Dermis microvascular lymphatic vessel endothelial cell (primary cell): ENCODE measurements around the gene TSGA10. TPM values are rescaled to one million over a fixed set of nuclear protein-coding genes. Genes with fewer than 3 reads are reported as not detected.

ENCODE experiments used
- DNase-seq, 2 donors: peaks; one replicate each; pipeline versions ENCODE4 v3.0.0 to v3.0.0-alpha.2; 2010; ENCODE audit warnings: low read depth in 2 of 2
- total RNA-seq: library from RNA; depleted of rRNA; stranded (reverse); fragments of >200 nt; gene quantifications from 2 replicates; pipeline ENCODE4 v1.2.1, GENCODE V29; 2014

The TSGA10 gene
- total RNA-seq, 1 donor from 2014 or later: 1.7 TPM

- no peak for DNase-seq
These were observed 207.2 kb downstream of the TSGA10 start for GRCh38 chr2:98947554-98947953.

Other genes starting within 250 kb of the TSGA10 start
- 0.76 and 3.0 TPM in 2 replicates for gene CRACDL, start 218.7 kb downstream of the TSGA10 start, total RNA-seq
- 0.13 TPM in 2 replicates for gene C2orf15, start 13.2 kb downstream of the TSGA10 start, total RNA-seq
- 3.1 and 5.3 TPM in 2 replicates for gene LIPT1, start within 50 bp of the TSGA10 start, total RNA-seq
- gene MITD1, start 26.1 kb upstream of the TSGA10 start, total RNA-seq: 12.3 and 14.2 TPM in 2 replicates
- 27.2 and 32.1 TPM in 2 replicates for gene MRPL30, start 26.2 kb upstream of the TSGA10 start, total RNA-seq
- gene LYG2, start 100.7 kb upstream of the TSGA10 start, total RNA-seq: not detected in 2 replicates
- gene LYG1, start 146.3 kb upstream of the TSGA10 start, total RNA-seq: 0.13 and 0.51 TPM in 2 replicates
- gene TXNDC9, start 181.4 kb upstream of the TSGA10 start, total RNA-seq: 62.3 and 65.5 TPM in 2 replicates
- 16.7 and 22.6 TPM in 2 replicates for gene EIF5B, start 182.4 kb upstream of the TSGA10 start, total RNA-seq